Measurements from ENCODE around the gene COL10A1.

The COL10A1 gene

GRCh38 chr6:116158641-116159040 is 32.7 kb upstream of the COL10A1 start:
- no peak for TF ChIP-seq CTCF (IDR thresholded peaks at IDR 0.05; ENCODE audit: borderline replicate concordance, extremely low read depth, low read length, poor library complexity, severe bottlenecking)
- no peak for TF ChIP-seq EZH2 (IDR thresholded peaks at IDR 0.05; ENCODE audit: borderline replicate concordance, low read depth, low read length, severe bottlenecking)
- H3K27ac ChIP-seq (ENCODE audit: low read length): no peak overlapping the region
- no peaks in the 10 kb centered on the region for H3K27me3 ChIP-seq (ENCODE audit: insufficient read depth, low read length, poor library complexity)
- DNase-seq: no peak
- no peak for ATAC-seq (ENCODE audit: insufficient read depth, low read depth)
- H3K9me3 ChIP-seq (ENCODE audit: insufficient read depth, low read length, severe bottlenecking): no peaks in the 10 kb centered on the region
- no peaks in the 10 kb centered on the region for H4K20me1 ChIP-seq (ENCODE audit: insufficient read depth, low read length)
- no peaks in the 10 kb centered on the region for H3K4me1 ChIP-seq (ENCODE audit: insufficient read depth, low read length)
- H3K4me2 ChIP-seq (ENCODE audit: insufficient read depth, low read length): no peak overlapping the region
- H3K79me2 ChIP-seq (ENCODE audit: insufficient read depth, low read length): no peaks in the 10 kb centered on the region
- H3K36me3 ChIP-seq (ENCODE audit: insufficient read depth, low read length): no peaks in the 10 kb centered on the region
- no peak overlapping the region for H2AFZ ChIP-seq (ENCODE audit: low read depth, low read length)
- H3K9ac ChIP-seq (ENCODE audit: low read depth, low read length): no peak overlapping the region
- no peak overlapping the region for H3K4me3 ChIP-seq (ENCODE audit: low read depth in 1 of 2, low read length in 2 of 2)

GRCh38 chr6:116157391-116157790 is 31.5 kb upstream of the COL10A1 start:
- H3K4me1 ChIP-seq (ENCODE audit: insufficient read depth, low read length): no peaks in the 10 kb centered on the region
- no peaks in the 10 kb centered on the region for H3K27me3 ChIP-seq (ENCODE audit: insufficient read depth, low read length, poor library complexity)
- H3K27ac ChIP-seq (ENCODE audit: low read length): no peak overlapping the region
- no peak overlapping the region for H3K4me3 ChIP-seq (ENCODE audit: low read depth in 1 of 2, low read length in 2 of 2)
- no peak overlapping the region for H2AFZ ChIP-seq (ENCODE audit: low read depth, low read length)
- DNase-seq: no peak
- no peaks in the 10 kb centered on the region for H3K36me3 ChIP-seq (ENCODE audit: insufficient read depth, low read length)
- no peaks in the 10 kb centered on the region for H3K9me3 ChIP-seq (ENCODE audit: insufficient read depth, low read length, severe bottlenecking)
- H4K20me1 ChIP-seq (ENCODE audit: insufficient read depth, low read length): no peaks in the 10 kb centered on the region
- no peaks in the 10 kb centered on the region for H3K79me2 ChIP-seq (ENCODE audit: insufficient read depth, low read length)
- no peak for ATAC-seq (ENCODE audit: insufficient read depth, low read depth)
- H3K4me2 ChIP-seq (ENCODE audit: insufficient read depth, low read length): no peak overlapping the region
- TF ChIP-seq EZH2 (IDR thresholded peaks at IDR 0.05; ENCODE audit: borderline replicate concordance, low read depth, low read length, severe bottlenecking): no peak
- TF ChIP-seq CTCF (IDR thresholded peaks at IDR 0.05; ENCODE audit: borderline replicate concordance, extremely low read depth, low read length, poor library complexity, severe bottlenecking): no peak
- no peak overlapping the region for H3K9ac ChIP-seq (ENCODE audit: low read depth, low read length)

- Histone ChIP-seq H3K4me2 (ENCODE audit: insufficient read depth, low read length) (no peak overlapping the region), H3K4me1 (ENCODE audit: insufficient read depth, low read length) (no peaks in the 10 kb centered on the region), H3K4me3 (ENCODE audit: low read depth in 1 of 2, low read length in 2 of 2) (no peak overlapping the region), H2AFZ (ENCODE audit: low read depth, low read length) (no peak overlapping the region), H3K27ac (ENCODE audit: low read length) (no peak overlapping the region), H3K27me3 (ENCODE audit: insufficient read depth, low read length, poor library complexity) (no peaks in the 10 kb centered on the region), H3K9me3 (ENCODE audit: insufficient read depth, low read length, severe bottlenecking) (no peaks in the 10 kb centered on the region), H4K20me1 (ENCODE audit: insufficient read depth, low read length) (no peaks in the 10 kb centered on the region), H3K9ac (ENCODE audit: low read depth, low read length) (no peak overlapping the region), H3K79me2 (ENCODE audit: insufficient read depth, low read length) (no peaks in the 10 kb centered on the region), H3K36me3 (ENCODE audit: insufficient read depth, low read length) (no peaks in the 10 kb centered on the region)
- no peak for ATAC-seq (ENCODE audit: insufficient read depth, low read depth)
- TF ChIP-seq CTCF (IDR thresholded peaks at IDR 0.05; ENCODE audit: borderline replicate concordance, extremely low read depth, low read length, poor library complexity, severe bottlenecking) (no peak), EZH2 (IDR thresholded peaks at IDR 0.05; ENCODE audit: borderline replicate concordance, low read depth, low read length, severe bottlenecking) (no peak)
- DNase-seq: no peak
Measured at GRCh38 chr6:116156405-116157326, 30.7 kb upstream of the COL10A1 start.
